ENCODE measurements around the gene LDLR. TPM values are rescaled to one million over a fixed set of nuclear protein-coding genes. Genes with fewer than 3 reads are reported as not detected.

Gene LDLR
- total RNA-seq, 1 donor from 2014 or later: 39.3 TPM

- H3K36me3 Mint-ChIP-seq: peaks cover 17% of the 10 kb centered on the region
- Histone ChIP-seq H3K36me3 (no peaks in the 10 kb centered on the region), H3K27me3 (no peaks in the 10 kb centered on the region), H3K27ac (peak overlapping the region; percentile 97), H3K9ac (peak overlapping the region; percentile 85), H3K4me3 (peak overlapping the region; percentile 93), H4K20me1 (ENCODE audit: low read depth) (peaks cover 49% of the 10 kb centered on the region), H3K4me1 (peaks cover 29% of the 10 kb centered on the region), H3F3A (ENCODE audit: low read depth) (peaks cover 28% of the 10 kb centered on the region), H2AFZ (replicated peaks) (no peak overlapping the region), H3K4me2 (peak overlapping the region; percentile 89), H3K9me3 (ENCODE audit: low read depth) (no peaks in the 10 kb centered on the region), H3K79me2 (ENCODE audit: low read depth) (peaks cover 61% of the 10 kb centered on the region)
- peak overlapping the region; percentile 21 for H3K27ac Mint-ChIP-seq
- TF ChIP-seq EZH2phosphoT487 (IDR thresholded peaks at IDR 0.05) (no peak), EZH2 (IDR thresholded peaks at IDR 0.05) (no peak)
- TF ChIP-seq, protein P1, sequence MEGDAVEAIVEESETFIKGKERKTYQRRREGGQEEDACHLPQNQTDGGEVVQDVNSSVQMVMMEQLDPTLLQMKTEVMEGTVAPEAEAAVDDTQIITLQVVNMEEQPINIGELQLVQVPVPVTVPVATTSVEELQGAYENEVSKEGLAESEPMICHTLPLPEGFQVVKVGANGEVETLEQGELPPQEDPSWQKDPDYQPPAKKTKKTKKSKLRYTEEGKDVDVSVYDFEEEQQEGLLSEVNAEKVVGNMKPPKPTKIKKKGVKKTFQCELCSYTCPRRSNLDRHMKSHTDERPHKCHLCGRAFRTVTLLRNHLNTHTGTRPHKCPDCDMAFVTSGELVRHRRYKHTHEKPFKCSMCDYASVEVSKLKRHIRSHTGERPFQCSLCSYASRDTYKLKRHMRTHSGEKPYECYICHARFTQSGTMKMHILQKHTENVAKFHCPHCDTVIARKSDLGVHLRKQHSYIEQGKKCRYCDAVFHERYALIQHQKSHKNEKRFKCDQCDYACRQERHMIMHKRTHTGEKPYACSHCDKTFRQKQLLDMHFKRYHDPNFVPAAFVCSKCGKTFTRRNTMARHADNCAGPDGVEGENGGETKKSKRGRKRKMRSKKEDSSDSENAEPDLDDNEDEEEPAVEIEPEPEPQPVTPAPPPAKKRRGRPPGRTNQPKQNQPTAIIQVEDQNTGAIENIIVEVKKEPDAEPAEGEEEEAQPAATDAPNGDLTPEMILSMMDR (IDR thresholded peaks at IDR 0.05): no peak
- H3K4me1 Mint-ChIP-seq: peaks cover 37% of the 10 kb centered on the region
- H3K9me3 Mint-ChIP-seq: no peaks in the 10 kb centered on the region
- peak; percentile 99 for DNase-seq (ENCODE audit: low spot score)
- H3K27me3 Mint-ChIP-seq (ENCODE audit: insufficient read depth, low read depth): peaks cover 7% of the 10 kb centered on the region
- H3K4me3 Mint-ChIP-seq: peak overlapping the region; percentile 94
Measured at GRCh38 chr19:11090264-11090996, 1.2 kb downstream of the LDLR start.

GRCh38 chr19:11090997-11091702 is 1.9 kb downstream of the LDLR start:
- Histone ChIP-seq H3K27me3 (no peaks in the 10 kb centered on the region), H3K4me1 (peaks cover 29% of the 10 kb centered on the region), H2AFZ (replicated peaks) (no peak overlapping the region), H3K27ac (peak overlapping the region; percentile 96), H3K9ac (peak overlapping the region; percentile 85), H4K20me1 (ENCODE audit: low read depth) (peaks cover 57% of the 10 kb centered on the region), H3F3A (ENCODE audit: low read depth) (peaks cover 28% of the 10 kb centered on the region), H3K79me2 (ENCODE audit: low read depth) (peaks cover 68% of the 10 kb centered on the region), H3K9me3 (ENCODE audit: low read depth) (no peaks in the 10 kb centered on the region), H3K4me2 (peak overlapping the region; percentile 89), H3K36me3 (no peaks in the 10 kb centered on the region), H3K4me3 (peak overlapping the region; percentile 93)
- Mint-ChIP-seq H3K4me1 (peaks cover 39% of the 10 kb centered on the region), H3K27me3 (ENCODE audit: insufficient read depth, low read depth) (peaks cover 8% of the 10 kb centered on the region), H3K4me3 (peak overlapping the region; percentile 93), H3K36me3 (peaks cover 23% of the 10 kb centered on the region), H3K9me3 (no peaks in the 10 kb centered on the region), H3K27ac (peak overlapping the region; percentile 69)
- no peak for TF ChIP-seq EZH2phosphoT487 (IDR thresholded peaks at IDR 0.05)
- TF ChIP-seq EZH2 (IDR thresholded peaks at IDR 0.05): no peak
- TF ChIP-seq, protein P1 (IDR thresholded peaks at IDR 0.05): no peak
- no peak for DNase-seq (ENCODE audit: low spot score)

- peaks cover 62% of the 10 kb centered on the region for H4K20me1 ChIP-seq (ENCODE audit: low read depth)
- TF ChIP-seq EZH2 (IDR thresholded peaks at IDR 0.05) (no peak), EZH2phosphoT487 (IDR thresholded peaks at IDR 0.05) (no peak)
- TF ChIP-seq, protein P1 (IDR thresholded peaks at IDR 0.05): no peak
Measured at GRCh38 chr19:11091703-11092153, 2.5 kb downstream of the LDLR start.

More at GRCh38 chr19:11091703-11092153, 2.5 kb downstream of the LDLR start:
- Histone ChIP-seq H3F3A (ENCODE audit: low read depth) (peaks cover 28% of the 10 kb centered on the region), H3K36me3 (no peaks in the 10 kb centered on the region), H3K27me3 (no peaks in the 10 kb centered on the region), H3K9me3 (ENCODE audit: low read depth) (no peaks in the 10 kb centered on the region), H2AFZ (replicated peaks) (no peak overlapping the region), H3K79me2 (ENCODE audit: low read depth) (peaks cover 74% of the 10 kb centered on the region), H3K4me3 (peak overlapping the region; percentile 93), H3K9ac (no peak overlapping the region), H3K4me1 (peaks cover 29% of the 10 kb centered on the region), H3K27ac (peak overlapping the region; percentile 16), H3K4me2 (peak overlapping the region; percentile 89)
- H3K9me3 Mint-ChIP-seq: no peaks in the 10 kb centered on the region
- DNase-seq (ENCODE audit: low spot score): no peak
- H3K27ac Mint-ChIP-seq: peak overlapping the region; percentile 69
- H3K36me3 Mint-ChIP-seq: peaks cover 28% of the 10 kb centered on the region
- peaks cover 8% of the 10 kb centered on the region for H3K27me3 Mint-ChIP-seq (ENCODE audit: insufficient read depth, low read depth)
- H3K4me1 Mint-ChIP-seq: peaks cover 44% of the 10 kb centered on the region
- peak overlapping the region; percentile 93 for H3K4me3 Mint-ChIP-seq
